Measurements from ENCODE around the gene TUBB4B.

TUBB4B gene

GRCh38 chr9:137213160-137214060 lies 27.7 kb upstream of the TUBB4B start:
- DNase-seq: no peak

GRCh38 chr9:137214620-137215019 lies 26.5 kb upstream of the TUBB4B start:
- no peak for DNase-seq

GRCh38 chr9:137215196-137215986 lies 25.7 kb upstream of the TUBB4B start:
- DNase-seq: no peak

- no peak for DNase-seq
Measured at GRCh38 chr9:137216188-137216965, 24.7 kb upstream of the TUBB4B start.

- DNase-seq: no peak
Measured at GRCh38 chr9:137217276-137218211, 23.5 kb upstream of the TUBB4B start.

- DNase-seq: no peak
Measured at GRCh38 chr9:137218212-137218753, 22.8 kb upstream of the TUBB4B start.

- DNase-seq: peak; percentile 44
Measured at GRCh38 chr9:137218754-137219271, 22.3 kb upstream of the TUBB4B start.

GRCh38 chr9:137219757-137220316 lies 21.2 kb upstream of the TUBB4B start:
- no peak for DNase-seq

- no peak for DNase-seq
Measured at GRCh38 chr9:137220317-137221094, 20.6 kb upstream of the TUBB4B start.

GRCh38 chr9:137221095-137221505 lies 20.0 kb upstream of the TUBB4B start:
- DNase-seq: no peak

- no peak for DNase-seq
Measured at GRCh38 chr9:137221506-137222111, 19.5 kb upstream of the TUBB4B start.

GRCh38 chr9:137222190-137223077 lies 18.7 kb upstream of the TUBB4B start, which contains the start of gene RNF208:
RNF208 (minus strand) TSS chr9:137222240; CDS start chr9:137221212, 1,028 bp downstream.
- peak; percentile 34 for DNase-seq

GRCh38 chr9:137223078-137223970 lies 17.8 kb upstream of the TUBB4B start:
- DNase-seq: peak; percentile 99

GRCh38 chr9:137224830-137225694 lies 16.0 kb upstream of the TUBB4B start, which contains the start of gene CYSRT1:
CYSRT1 (plus strand) TSS chr9:137225174; CDS start chr9:137225622, 448 bp downstream.
- DNase-seq: no peak

GRCh38 chr9:137225699-137226331 lies 15.3 kb upstream of the TUBB4B start:
- DNase-seq: no peak

Measured in EL (cell line).